GM12875 (cell line): ENCODE measurements around the gene GJC2.

Experiments
- H3K4me3 ChIP-seq: one replicate; pipeline ENCODE4 v1.5.1; 2011; ENCODE audit warnings: low read depth, low read length, control low read depth
- TF ChIP-seq, protein P1 (sequence below): IDR thresholded peaks from 2 replicates; pipeline ENCODE4 v1.5.1; 2011; ENCODE audit warnings: low read depth, mild to moderate bottlenecking, control low read depth, inconsistent platforms, low read length, moderate library complexity, borderline replicate concordance; ENCODE audit not compliant: insufficient read depth

GJC2 gene

DNA sequence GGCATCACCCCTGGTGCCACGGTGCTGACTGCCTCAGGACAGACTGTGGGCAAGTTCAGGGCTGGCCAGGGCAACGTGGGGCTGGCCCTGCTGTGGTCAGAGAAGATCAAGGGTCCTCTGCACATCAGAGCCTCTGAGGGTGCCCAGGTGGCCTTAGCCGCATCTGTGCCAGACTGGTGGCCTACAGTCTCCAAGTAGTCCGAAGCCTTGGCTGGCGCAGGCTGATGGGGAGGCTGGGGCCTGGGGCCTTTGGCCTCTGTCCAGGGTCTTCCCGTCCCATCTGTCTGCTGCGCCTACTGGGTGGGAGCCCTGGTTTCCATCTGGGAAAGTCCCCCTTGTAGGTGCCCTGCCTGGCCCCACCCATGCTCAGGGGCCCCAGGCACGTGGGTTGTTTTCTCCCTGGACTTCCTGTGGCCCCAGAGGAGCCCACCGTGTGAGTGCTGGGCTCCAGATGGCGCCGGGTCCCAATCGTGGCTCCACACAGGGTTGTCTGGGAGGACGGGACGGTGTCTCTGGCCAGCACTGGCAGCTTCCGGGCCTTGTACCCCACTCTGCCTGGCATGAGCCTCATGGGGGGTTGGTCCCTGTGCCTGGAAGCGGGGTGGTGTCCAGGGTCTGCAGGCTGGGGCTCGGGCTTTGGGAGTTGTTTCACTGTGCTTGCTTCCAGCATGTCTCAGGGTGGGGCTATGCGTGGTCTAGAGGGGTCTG lies 25.7 kb downstream of the GJC2 start:
- no peak overlapping the region for H3K4me3 ChIP-seq
- TF ChIP-seq, protein P1, sequence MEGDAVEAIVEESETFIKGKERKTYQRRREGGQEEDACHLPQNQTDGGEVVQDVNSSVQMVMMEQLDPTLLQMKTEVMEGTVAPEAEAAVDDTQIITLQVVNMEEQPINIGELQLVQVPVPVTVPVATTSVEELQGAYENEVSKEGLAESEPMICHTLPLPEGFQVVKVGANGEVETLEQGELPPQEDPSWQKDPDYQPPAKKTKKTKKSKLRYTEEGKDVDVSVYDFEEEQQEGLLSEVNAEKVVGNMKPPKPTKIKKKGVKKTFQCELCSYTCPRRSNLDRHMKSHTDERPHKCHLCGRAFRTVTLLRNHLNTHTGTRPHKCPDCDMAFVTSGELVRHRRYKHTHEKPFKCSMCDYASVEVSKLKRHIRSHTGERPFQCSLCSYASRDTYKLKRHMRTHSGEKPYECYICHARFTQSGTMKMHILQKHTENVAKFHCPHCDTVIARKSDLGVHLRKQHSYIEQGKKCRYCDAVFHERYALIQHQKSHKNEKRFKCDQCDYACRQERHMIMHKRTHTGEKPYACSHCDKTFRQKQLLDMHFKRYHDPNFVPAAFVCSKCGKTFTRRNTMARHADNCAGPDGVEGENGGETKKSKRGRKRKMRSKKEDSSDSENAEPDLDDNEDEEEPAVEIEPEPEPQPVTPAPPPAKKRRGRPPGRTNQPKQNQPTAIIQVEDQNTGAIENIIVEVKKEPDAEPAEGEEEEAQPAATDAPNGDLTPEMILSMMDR, result no peak

DNA sequence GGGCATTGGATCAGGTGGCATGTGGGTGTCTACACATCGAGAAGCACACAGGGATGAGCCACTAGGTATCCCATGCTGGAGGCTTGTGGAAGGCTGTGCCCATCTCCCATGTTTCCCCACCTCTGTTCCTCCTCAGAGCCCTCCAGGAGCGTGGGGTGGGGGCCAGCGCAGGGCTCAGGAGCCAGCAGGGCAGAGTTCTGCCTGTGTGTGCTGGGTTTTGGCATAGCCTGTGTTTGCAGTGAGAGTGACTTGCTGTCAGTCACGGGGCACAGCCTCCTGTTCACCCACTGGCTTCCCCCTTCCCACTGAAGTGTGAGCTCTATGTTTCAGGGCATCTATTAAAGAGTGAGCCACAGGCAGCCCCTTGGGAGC lies 26.3 kb downstream of the GJC2 start:
- H3K4me3 ChIP-seq, result no peak overlapping the region
- TF ChIP-seq, protein P1, result no peak

DNA sequence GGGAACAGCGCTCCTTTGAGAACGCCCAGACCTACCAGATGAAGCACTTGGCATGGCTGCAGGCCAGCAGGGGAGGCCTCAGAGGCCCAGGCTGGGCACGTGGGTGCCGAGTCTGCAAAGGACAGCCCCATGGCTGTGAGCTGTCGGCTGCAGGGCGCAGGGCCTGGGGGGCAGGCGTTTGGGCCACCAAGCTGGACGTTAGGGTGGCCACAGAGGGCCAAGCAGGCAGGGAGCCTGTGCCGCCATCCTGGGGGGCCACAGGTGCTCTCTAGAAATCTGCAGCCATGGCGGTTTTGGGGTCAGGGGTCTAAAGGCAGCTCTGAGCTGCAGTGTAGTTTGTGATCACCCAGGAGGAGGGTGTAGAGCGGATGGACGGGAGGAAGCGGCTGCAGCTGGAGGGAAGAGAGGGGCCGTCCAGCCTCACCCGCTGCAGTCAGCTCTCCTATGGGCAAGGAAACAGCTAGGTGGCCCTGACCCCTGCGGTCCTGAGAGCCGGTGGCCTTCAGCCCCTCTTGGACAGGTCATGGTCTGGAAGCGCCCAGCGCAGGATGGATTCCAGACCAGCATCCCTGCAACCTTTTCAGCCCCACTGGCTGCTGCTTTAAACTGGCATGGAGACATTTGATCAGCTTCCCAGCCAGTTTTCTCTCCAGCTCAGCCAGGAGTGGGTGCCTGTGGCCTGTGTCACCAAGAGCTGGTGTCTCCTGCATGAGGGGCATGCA lies 26.9 kb downstream of the GJC2 start:
- TF ChIP-seq, protein P1, result no peak
- H3K4me3 ChIP-seq, result no peak overlapping the region

DNA sequence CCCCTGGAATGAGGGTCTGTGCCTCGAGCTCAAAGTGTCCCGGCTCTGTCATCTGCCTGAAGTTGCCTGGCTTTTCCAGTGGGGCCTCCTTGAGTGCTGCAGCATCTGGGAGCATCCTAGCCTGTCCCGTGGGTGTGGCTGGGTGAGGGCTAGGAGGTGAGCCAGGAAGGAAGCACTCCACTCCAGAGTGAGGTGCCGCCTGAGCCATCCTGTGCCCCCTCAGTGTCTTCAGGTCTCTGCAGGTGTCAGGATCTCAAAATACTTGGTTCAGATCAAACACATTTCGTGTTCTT lies 27.4 kb downstream of the GJC2 start:
- H3K4me3 ChIP-seq, result no peak overlapping the region
- TF ChIP-seq, protein P1, result no peak

DNA sequence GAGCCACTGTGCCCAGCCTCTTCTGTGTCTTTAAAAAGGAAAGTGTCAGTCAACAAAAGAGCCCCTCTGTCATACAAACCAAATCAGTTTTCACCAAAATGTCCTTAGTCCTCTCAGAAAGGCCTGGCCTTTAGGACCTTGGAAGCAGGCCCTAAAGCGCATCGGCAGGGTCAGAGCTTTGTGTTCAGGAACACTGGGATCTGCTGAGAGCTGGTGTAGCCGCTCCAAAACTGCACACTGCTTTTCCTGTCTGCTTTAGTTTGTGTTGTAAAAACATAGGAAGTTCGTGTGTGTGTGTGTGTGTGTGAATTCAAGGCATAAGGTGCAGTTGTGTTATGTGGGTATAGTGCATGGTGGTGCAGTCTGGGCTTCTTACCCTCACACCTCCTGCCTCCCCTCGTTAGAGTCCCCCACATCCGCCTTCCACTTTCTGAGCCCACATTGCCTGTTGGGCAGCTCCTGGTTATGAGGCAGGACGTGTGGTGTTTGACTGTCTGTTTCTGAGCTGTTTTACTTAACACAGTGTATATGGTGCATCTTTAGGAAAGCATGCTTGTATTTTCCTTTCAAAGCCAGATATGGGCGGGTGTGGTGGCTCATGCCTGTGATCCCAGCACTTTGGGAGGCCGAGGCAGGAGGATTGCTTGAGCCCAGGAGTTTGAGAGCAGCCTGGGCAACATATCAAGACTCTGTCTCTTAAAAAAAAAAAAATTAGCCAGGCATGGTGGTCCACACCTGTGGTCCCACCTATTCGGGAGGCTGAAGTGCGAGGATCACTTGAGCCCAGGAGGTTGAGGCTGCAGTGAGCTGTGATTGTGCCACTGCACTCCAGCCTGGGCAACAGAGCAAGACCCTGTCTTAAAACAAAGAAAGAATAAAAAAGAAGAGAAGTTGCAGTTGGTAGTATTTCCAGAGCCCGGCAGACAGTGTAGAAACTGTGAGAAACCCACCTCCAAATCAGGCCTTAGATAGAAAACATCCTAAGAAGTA lies 28.3 kb downstream of the GJC2 start:
- TF ChIP-seq, protein P1, result no peak
- H3K4me3 ChIP-seq, result no peak overlapping the region

DNA sequence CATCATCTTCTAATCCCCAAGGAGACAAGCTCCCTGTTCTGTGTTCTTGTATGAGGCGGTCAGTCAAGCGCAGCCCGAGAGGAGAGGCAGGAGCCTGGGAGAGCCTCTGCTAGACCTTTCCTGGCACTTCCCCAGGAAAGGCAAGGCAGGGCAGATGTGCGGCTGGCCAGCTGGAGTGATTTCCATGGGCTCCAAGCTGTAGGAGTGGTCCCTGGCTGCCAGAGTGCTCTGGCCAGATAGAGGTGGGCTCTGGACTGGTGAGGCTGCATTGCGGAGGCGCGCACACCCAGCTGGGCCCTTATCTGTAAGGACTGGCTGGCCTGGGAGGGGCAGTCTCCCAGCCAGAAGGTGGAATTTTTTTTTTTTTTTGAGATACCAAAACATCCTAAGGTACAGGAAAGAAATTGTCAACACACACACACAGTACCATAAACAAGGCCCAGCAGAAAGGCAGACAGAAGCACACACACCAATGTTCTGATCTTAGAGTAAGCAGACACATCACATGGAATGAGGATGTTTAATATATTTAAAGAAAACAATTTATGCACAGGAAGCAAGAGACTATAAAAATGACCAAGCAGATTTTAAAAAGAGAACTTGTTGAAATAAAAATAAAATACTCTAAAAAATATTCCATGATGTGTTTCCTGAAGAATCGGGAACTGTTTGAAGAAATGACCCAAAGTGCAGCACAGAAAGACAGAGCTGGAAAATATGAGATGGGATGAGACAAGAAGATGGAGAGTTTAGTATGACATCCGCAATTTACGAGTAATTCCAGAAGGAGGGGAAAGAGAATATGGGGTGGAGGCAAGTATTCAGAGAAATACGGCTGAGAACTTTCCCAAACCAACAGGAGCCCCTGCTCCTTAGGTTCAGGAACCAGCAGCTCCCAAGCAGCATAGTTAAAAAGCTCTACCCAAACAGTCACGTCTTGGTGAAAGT lies 29.3 kb downstream of the GJC2 start:
- TF ChIP-seq, protein P1, result no peak
- no peak overlapping the region for H3K4me3 ChIP-seq
